Measurements from ENCODE around the gene CCDC124. TPM values are rescaled to one million over a fixed set of nuclear protein-coding genes. Genes with fewer than 3 reads are reported as not detected.
"Not testable (repeated sequence)": the region's sequence is repeated elsewhere in the genome, so short reads cannot be mapped to it uniquely, and the experiment has no call there.

The CCDC124 gene, protein sequence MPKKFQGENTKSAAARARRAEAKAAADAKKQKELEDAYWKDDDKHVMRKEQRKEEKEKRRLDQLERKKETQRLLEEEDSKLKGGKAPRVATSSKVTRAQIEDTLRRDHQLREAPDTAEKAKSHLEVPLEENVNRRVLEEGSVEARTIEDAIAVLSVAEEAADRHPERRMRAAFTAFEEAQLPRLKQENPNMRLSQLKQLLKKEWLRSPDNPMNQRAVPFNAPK
- total RNA-seq (2012; rRNA removed): 29.2 and 29.9 TPM in 2 replicates

DNA sequence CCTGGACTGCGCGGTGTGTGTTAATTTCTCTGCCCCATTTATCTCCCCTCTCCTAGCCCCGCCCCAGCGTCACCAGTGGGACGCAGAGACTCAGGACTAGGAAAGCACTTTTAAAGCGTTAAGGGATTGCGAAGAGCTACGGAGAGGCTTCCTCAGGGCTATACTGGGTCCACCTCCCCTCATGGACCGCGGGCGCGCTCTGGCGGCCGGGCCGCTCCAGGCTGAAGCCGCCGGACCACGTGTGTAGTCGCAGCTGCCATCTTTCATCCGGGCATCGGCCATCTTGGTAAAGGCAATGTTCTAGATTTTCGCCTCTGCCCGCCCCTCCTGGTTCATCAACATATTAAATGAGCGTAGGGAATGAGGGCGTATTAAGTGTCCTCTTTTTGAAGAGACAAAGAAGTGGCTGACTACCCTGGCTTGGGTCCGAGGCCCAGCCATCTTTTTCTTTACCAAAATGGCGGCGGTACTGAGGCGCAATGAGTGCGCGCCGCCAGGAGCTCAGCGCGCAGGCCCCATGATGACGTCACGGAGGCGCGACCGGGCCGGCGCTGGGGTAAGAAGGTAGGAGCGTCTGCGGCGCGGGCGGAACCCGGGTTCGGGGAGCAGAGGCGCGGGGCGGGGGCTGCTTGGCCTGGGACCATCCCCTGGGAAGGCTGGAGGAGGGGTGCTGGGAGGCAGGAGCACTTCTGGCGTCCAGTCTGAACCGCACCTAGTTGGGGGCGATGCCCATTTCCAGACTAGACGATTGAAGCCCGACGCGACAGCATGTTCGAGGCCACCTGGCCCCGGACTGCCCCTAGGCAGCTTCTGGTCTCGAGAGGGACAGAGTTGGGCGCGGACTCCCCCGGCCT lies at the start of gene CCDC124:
TSS of gene CCDC124 (plus strand) at position 531 of the 854 bp plus-strand sequence. CDS start 3,406 bp downstream, outside the sequence.
- Histone ChIP-seq H3K9me3 (replicated peaks; ENCODE audit: low read length) (no peaks in the 10 kb centered on the region), H3K27me3 (ENCODE audit: control insufficient read depth, insufficient read depth, low read length) (no peaks in the 10 kb centered on the region), H3K4me1 (ENCODE audit: control insufficient read depth, insufficient read depth, low read length) (peaks cover 7% of the 10 kb centered on the region), H3K36me3 (ENCODE audit: insufficient read depth, low read length) (peaks cover 5% of the 10 kb centered on the region), H3K4me2 (ENCODE audit: low read length) (peak within 1 kb of the TSS; percentile 91), H3K9ac (ENCODE audit: low read depth, low read length) (peak within 1 kb of the TSS; percentile 91), H3K4me3 (ENCODE audit: low read length) (peak within 1 kb of the TSS; percentile 91)

DNA sequence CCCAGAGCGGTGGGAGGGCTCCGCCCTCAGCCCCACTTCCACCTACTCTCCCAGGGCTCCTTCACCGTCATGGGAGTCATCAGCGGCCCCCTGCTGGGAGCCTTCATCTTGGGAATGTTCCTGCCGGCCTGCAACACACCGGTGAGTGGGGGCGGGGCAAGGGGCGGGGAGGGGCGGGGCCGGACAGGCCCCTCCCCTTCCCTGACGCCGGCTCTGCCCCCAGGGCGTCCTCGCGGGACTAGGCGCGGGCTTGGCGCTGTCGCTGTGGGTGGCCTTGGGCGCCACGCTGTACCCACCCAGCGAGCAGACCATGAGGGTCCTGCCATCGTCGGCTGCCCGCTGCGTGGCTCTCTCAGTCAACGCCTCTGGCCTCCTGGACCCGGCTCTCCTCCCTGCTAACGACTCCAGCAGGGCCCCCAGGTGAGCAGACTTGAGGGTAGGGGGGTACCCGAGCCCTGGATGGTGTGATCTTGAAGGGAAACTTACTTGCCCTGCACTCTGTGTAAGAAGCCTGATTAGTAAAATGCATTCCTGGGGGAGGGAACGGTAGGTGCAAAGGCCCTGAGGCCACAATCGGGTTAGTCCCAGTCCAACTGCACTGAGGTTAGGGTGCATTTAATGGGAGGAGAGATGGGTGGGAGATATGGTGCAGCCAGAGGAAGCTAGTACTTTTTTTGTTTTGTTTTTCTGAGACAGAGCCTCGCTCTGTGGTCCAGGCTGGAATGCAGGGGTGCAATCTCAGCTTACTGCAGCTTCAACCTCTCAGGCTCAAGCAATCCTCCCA lies 49.0 kb upstream of the CCDC124 start:
- H3K9me3 ChIP-seq (replicated peaks; ENCODE audit: low read length): no peaks in the 10 kb centered on the region
- H3K4me3 ChIP-seq (ENCODE audit: low read length): no peak overlapping the region
- no peaks in the 10 kb centered on the region for H3K4me1 ChIP-seq (ENCODE audit: control insufficient read depth, insufficient read depth, low read length)
- no peaks in the 10 kb centered on the region for H3K36me3 ChIP-seq (ENCODE audit: insufficient read depth, low read length)
- H3K27me3 ChIP-seq (ENCODE audit: control insufficient read depth, insufficient read depth, low read length): peaks cover 9% of the 10 kb centered on the region
- H3K9ac ChIP-seq (ENCODE audit: low read depth, low read length): no peak overlapping the region
- H3K4me2 ChIP-seq (ENCODE audit: low read length): no peak overlapping the region

DNA sequence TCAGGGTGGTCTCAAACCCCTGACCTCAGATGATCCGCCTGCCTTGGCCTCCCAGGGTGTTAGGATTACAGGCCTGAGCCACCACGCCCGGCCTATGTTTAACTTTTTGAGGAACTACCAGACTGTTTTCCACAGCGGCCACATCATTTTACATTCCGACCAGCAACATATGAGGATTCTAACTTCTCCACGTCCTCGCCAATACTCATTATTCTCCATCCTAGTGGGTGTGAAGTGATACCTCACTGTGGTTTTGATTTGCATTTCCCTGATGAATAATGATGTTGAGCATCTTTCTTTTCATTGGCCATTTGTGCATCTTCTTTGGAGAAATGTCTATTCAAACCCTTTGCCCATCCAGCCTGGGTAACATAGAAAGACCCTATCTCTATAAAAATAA lies 46.3 kb upstream of the CCDC124 start:
- Histone ChIP-seq H3K4me1 (ENCODE audit: control insufficient read depth, insufficient read depth, low read length) (no peaks in the 10 kb centered on the region), H3K36me3 (ENCODE audit: insufficient read depth, low read length) (no peaks in the 10 kb centered on the region)

DNA sequence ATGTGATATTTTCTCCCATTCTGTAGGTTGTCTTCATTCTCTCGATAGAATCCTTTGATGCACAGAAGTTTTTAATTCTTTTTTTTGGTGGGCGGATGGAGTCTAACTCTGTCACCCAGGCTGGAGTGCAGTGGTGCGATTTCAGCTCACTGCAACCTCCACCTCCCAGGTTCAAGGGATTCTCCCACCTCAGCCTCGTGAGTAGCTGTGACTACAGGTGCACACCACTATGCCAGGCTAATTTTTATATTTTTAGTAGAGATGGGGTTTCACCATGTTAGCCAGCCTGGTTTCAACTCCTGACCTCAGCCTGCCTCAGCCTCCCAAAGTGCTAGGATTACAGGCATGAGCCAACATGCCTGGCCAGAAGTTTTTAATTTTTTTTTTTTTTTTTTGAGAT lies 45.6 kb upstream of the CCDC124 start:
- not testable (repeated sequence) for H3K36me3 ChIP-seq (ENCODE audit: insufficient read depth, low read length); H3K27me3 ChIP-seq (ENCODE audit: control insufficient read depth, insufficient read depth, low read length); H3K4me3 ChIP-seq (ENCODE audit: low read length); H3K4me2 ChIP-seq (ENCODE audit: low read length); H3K9ac ChIP-seq (ENCODE audit: low read depth, low read length); H3K9me3 ChIP-seq (replicated peaks; ENCODE audit: low read length); H3K4me1 ChIP-seq (ENCODE audit: control insufficient read depth, insufficient read depth, low read length)

More for the DNA sequence above, 46.3 kb upstream of the CCDC124 start:
- no peaks in the 10 kb centered on the region for H3K9me3 ChIP-seq (replicated peaks; ENCODE audit: low read length)
- no peak overlapping the region for H3K9ac ChIP-seq (ENCODE audit: low read depth, low read length)
- H3K27me3 ChIP-seq (ENCODE audit: control insufficient read depth, insufficient read depth, low read length): peaks cover 3% of the 10 kb centered on the region
- no peak overlapping the region for H3K4me2 ChIP-seq (ENCODE audit: low read length)
- no peak overlapping the region for H3K4me3 ChIP-seq (ENCODE audit: low read length)

DNA sequence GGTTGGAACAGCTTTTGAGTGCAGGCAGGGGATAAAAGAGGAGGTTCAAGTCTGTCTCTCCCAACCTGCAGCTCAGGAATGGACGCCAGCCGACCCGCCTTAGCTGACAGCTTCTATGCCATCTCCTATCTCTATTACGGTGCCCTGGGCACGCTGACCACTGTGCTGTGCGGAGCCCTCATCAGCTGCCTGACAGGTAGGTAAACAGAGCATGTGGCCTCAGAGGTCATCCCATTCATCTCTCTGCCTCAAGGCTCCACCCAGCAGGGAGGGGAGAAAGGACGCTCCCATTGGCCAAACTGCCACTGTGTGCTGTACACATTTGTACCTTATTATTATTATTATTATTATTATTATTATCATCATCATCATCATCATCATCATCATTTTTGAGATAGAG lies 44.6 kb upstream of the CCDC124 start:
- no peak overlapping the region for H3K4me3 ChIP-seq (ENCODE audit: low read length)
- no peaks in the 10 kb centered on the region for H3K4me1 ChIP-seq (ENCODE audit: control insufficient read depth, insufficient read depth, low read length)
- H3K36me3 ChIP-seq (ENCODE audit: insufficient read depth, low read length): no peaks in the 10 kb centered on the region
- H3K9ac ChIP-seq (ENCODE audit: low read depth, low read length): no peak overlapping the region
- peaks cover 6% of the 10 kb centered on the region for H3K27me3 ChIP-seq (ENCODE audit: control insufficient read depth, insufficient read depth, low read length)
- H3K4me2 ChIP-seq (ENCODE audit: low read length): no peak overlapping the region
- H3K9me3 ChIP-seq (replicated peaks; ENCODE audit: low read length): no peaks in the 10 kb centered on the region

DNA sequence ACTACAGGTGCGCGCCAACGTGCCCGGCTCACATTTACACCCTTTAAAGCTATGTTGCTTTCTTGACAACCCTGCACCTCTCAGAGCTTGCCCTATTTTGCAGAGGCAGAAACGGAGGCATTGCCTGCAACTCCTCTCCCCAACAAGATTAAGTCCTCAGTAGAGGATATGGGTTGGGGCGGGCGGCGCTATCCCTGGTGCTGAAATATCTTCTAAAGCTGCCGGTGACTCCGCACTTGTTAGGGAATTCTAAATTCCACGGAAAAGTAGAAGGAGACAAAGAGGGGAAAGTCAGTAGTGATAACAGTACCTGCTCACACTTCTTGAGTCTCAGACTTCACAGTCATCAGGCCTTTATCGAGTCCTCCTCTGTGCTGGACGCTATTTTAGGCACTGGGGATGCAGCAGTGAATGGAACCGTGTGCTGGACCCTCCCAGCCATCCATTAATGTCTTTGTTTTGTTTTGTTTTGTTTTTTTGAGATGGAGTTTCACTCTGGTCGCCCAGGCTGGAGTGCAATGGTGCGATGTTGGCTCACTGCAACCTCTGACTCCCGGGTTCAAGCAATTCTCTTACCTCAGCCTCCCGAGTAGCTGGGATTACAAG lies 43.1 kb upstream of the CCDC124 start:
- Histone ChIP-seq H3K36me3 (ENCODE audit: insufficient read depth, low read length) (no peaks in the 10 kb centered on the region), H3K27me3 (ENCODE audit: control insufficient read depth, insufficient read depth, low read length) (peaks cover 6% of the 10 kb centered on the region), H3K9ac (ENCODE audit: low read depth, low read length) (no peak overlapping the region), H3K4me3 (ENCODE audit: low read length) (no peak overlapping the region), H3K4me1 (ENCODE audit: control insufficient read depth, insufficient read depth, low read length) (no peaks in the 10 kb centered on the region), H3K9me3 (replicated peaks; ENCODE audit: low read length) (no peaks in the 10 kb centered on the region), H3K4me2 (ENCODE audit: low read length) (no peak overlapping the region)

DNA sequence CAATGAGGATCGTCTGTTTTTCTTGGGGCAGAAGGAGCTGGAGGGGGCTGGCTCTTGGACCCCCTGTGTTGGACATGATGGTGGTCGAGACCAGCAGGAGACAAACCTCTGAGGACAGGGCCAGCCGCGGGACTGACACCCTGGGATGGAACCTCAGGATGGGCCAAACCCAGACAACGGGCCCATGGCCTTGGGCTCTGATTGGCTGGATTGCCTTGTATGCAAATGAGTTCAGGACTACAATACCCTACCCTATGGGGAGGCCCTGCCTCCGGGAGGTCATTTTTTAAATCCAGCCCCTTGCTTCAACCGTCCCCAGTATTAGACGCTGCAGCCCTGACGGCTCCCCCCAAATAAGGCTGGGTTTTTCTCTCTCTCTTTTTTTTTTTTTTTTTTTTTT lies 39.0 kb upstream of the CCDC124 start:
- H3K36me3 ChIP-seq (ENCODE audit: insufficient read depth, low read length): no peaks in the 10 kb centered on the region
- no peak overlapping the region for H3K4me3 ChIP-seq (ENCODE audit: low read length)
- H3K9me3 ChIP-seq (replicated peaks; ENCODE audit: low read length): no peaks in the 10 kb centered on the region
- H3K4me1 ChIP-seq (ENCODE audit: control insufficient read depth, insufficient read depth, low read length): no peaks in the 10 kb centered on the region
- peaks cover 14% of the 10 kb centered on the region for H3K27me3 ChIP-seq (ENCODE audit: control insufficient read depth, insufficient read depth, low read length)
- H3K9ac ChIP-seq (ENCODE audit: low read depth, low read length): no peak overlapping the region
- H3K4me2 ChIP-seq (ENCODE audit: low read length): no peak overlapping the region

DNA sequence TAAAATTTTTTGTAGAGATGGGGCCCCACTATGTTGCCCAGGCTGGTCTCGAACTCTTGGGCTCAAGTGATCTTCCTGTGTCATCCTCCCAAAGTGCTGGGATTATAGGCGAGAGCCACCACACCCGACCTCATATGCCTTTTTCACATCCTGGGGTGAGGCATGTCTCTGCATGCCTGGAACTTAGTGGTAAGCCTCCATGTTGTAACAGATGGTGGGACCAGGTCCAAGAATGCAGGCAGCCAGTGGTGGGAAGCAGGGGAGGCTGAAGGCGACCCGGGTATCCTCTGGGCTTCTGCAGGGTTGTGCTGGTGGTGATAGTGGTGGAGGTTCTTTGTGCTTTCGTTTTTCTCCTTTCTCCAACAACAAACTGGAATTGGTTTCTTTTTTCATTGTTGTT lies 30.1 kb upstream of the CCDC124 start:
- Histone ChIP-seq H3K36me3 (ENCODE audit: insufficient read depth, low read length) (no peaks in the 10 kb centered on the region), H3K4me3 (ENCODE audit: low read length) (no peak overlapping the region), H3K27me3 (ENCODE audit: control insufficient read depth, insufficient read depth, low read length) (peaks cover 14% of the 10 kb centered on the region), H3K9ac (ENCODE audit: low read depth, low read length) (no peak overlapping the region), H3K4me2 (ENCODE audit: low read length) (no peak overlapping the region), H3K9me3 (replicated peaks; ENCODE audit: low read length) (no peaks in the 10 kb centered on the region), H3K4me1 (ENCODE audit: control insufficient read depth, insufficient read depth, low read length) (no peaks in the 10 kb centered on the region)

DNA sequence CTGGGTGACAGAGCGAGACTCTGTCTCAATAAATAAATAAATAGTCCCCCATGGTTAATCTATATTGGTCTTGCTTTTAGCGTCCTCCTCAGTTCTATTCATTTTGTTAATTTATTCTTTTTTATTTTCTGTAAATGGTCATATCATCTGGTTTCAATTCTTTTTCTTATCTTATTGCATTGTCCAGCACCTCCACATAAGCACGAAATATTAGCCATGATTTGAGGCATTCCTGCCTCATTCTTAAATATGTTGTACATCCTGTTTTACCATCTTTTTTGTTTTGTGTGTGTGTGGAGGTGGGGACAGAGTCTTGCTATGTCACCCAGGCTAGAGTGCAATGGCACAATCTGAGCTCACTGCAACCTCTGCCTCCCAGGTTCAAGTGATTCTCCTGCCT lies 24.6 kb upstream of the CCDC124 start:
- H3K36me3 ChIP-seq (ENCODE audit: insufficient read depth, low read length): no peaks in the 10 kb centered on the region
- no peak overlapping the region for H3K4me3 ChIP-seq (ENCODE audit: low read length)
- no peaks in the 10 kb centered on the region for H3K4me1 ChIP-seq (ENCODE audit: control insufficient read depth, insufficient read depth, low read length)
- H3K27me3 ChIP-seq (ENCODE audit: control insufficient read depth, insufficient read depth, low read length): peaks cover 2% of the 10 kb centered on the region
- no peak overlapping the region for H3K9ac ChIP-seq (ENCODE audit: low read depth, low read length)
- H3K9me3 ChIP-seq (replicated peaks; ENCODE audit: low read length): no peaks in the 10 kb centered on the region
- no peak overlapping the region for H3K4me2 ChIP-seq (ENCODE audit: low read length)

DNA sequence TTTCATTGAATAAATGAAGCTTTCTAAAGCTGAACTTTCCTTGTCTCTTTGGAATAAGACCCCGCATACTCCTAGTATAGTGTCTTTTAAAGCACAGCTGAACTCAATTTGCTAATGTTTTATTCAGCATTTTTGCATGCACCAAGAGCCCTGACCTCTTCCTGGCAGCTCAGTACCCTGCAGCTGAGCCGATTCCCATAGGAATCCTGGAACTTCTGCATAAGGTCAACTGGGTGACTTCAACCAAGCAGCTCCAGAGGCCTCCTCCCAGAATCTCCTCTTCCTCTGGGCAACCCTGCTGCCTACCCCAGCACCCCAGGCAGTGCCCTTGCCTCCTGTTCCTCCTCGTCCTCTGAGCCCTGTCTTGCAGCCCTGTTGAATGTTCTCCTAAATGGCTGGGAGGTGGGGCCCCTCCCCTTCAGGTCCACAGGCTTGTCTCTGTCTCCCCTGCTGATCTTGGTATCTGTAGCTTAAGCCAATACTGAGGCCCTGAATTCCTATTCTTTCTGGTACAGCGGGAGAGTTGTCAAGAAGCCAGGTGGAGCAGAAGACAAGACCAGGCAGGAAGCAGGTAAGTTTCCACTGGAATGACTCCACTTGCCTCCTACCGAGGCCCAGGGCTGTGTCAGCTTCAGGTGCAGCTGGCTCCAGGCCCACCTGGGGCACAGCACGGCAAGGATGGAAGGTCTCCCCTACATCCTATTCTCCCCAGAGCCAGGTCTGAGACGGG lies 23.6 kb upstream of the CCDC124 start:
- H3K4me3 ChIP-seq (ENCODE audit: low read length): no peak overlapping the region
- H3K9ac ChIP-seq (ENCODE audit: low read depth, low read length): no peak overlapping the region
- no peak overlapping the region for H3K4me2 ChIP-seq (ENCODE audit: low read length)
- H3K27me3 ChIP-seq (ENCODE audit: control insufficient read depth, insufficient read depth, low read length): peaks cover 2% of the 10 kb centered on the region
- H3K9me3 ChIP-seq (replicated peaks; ENCODE audit: low read length): no peaks in the 10 kb centered on the region
- H3K36me3 ChIP-seq (ENCODE audit: insufficient read depth, low read length): no peaks in the 10 kb centered on the region
- no peaks in the 10 kb centered on the region for H3K4me1 ChIP-seq (ENCODE audit: control insufficient read depth, insufficient read depth, low read length)
